ENCODE data around the gene TESMIN.

Gene TESMIN, protein sequence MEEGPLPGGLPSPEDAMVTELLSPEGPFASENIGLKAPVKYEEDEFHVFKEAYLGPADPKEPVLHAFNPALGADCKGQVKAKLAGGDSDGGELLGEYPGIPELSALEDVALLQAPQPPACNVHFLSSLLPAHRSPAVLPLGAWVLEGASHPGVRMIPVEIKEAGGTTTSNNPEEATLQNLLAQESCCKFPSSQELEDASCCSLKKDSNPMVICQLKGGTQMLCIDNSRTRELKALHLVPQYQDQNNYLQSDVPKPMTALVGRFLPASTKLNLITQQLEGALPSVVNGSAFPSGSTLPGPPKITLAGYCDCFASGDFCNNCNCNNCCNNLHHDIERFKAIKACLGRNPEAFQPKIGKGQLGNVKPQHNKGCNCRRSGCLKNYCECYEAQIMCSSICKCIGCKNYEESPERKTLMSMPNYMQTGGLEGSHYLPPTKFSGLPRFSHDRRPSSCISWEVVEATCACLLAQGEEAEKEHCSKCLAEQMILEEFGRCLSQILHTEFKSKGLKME

DNA sequence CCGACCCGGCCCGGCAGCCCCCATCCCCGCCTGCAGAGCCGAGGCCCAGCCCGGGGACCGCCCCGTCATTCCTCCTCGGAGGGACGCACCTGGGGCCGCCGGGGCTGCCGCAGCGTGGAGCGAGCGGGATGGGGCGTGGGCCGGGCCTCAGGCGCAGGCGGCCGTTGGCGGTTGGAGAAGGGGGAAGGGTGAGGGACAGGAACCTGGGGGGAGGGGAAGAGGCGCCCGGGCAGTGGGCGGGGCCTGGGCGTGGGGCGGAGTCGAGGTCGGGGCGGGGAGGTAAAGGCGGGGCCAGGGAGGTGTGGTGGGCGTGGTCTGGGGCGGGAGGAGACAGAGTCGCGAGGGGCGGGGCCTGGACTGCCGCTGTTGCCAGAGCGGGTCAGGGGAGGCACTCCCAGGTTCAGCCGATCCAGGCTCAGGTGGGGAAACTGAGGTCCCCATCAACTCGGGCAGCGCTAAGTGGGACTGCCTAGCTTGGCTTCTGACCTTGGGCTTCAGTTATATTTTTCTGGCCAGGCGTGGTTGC lies at the start of gene TESMIN:
TESMIN (minus strand) TSS at position 190 of the 526 bp plus-strand sequence. CDS start 860 bp downstream, outside the sequence.
- peak; percentile 100 for DNase-seq (ENCODE audit: low spot score)

DNA sequence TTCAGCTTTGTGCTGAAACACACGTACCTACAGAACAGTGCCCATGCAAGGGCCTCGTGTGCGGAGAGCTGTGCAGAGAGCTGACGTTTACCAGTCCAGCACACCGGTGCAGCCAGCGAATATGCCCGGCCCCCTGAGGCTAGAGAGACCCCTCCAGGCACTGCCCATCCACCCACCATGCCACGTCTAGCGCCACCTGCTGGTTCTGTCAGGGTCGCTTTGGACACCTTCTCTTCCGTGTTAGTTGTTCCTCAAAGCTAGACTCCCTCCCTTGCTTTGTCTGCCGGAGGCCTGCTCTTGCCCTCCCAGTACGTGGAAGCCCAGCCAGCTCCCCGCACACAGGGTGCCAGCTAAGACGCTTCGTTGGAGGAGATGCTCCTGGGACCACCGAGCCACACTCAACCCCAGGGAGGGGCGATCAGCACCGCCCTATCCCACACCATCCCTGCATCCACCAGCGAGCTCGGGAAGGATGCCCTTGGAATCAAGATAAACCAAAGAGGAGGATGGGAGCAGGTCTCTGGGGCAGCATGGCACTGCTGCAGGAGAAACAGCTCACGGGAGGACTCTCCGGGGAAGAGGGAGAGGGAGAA lies 47.0 kb upstream of the TESMIN start:
- DNase-seq (ENCODE audit: low spot score), result peak; percentile 88

DNA sequence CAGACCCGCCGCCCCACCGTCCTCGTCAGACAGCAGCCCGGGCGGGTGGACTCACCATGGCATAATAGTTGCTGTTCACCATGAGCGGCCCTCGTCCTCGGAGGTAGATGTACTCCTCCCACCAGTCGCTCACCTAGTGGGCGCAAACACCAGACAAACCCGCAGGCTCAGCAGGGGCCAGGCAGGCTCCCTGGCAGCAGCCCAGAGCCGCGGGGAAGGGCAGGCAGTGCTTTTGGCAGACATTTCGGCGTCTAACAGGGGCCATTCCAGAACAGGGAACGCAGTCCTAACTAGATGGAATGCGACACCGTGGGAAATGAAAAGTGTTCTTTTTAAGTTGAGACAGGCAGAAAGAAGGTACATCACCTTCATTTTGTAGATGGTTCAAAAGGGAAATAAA lies 45.5 kb upstream of the TESMIN start:
- no peak for DNase-seq (ENCODE audit: low spot score)

DNA sequence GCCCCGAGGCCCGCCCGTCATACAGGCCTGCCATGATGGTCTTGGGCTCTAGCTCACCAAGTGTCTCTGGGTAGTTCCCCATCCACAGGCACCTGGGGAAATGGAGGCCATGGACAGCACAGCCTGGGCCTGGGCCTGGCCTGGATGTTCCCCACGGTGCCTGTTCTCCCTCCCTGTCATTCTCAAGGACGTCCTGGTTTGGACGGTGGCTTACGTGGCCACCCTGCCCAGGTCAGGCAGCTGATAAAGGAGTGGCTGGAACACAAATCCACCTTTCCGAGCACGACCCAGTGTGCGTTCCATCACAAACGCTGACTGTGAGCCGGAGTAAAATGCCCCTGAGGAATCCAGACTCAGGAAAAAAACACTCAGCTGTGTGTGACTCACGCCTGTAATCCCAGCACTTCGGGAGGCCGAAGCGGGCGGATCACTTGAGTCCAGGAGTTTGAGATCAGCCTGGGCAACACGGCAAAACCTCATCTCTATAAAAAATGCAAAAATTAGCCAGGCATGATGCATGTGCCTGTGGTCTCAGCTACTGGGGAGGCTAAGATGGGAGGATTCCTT lies 41.2 kb upstream of the TESMIN start:
- DNase-seq (ENCODE audit: low spot score), result no peak

DNA sequence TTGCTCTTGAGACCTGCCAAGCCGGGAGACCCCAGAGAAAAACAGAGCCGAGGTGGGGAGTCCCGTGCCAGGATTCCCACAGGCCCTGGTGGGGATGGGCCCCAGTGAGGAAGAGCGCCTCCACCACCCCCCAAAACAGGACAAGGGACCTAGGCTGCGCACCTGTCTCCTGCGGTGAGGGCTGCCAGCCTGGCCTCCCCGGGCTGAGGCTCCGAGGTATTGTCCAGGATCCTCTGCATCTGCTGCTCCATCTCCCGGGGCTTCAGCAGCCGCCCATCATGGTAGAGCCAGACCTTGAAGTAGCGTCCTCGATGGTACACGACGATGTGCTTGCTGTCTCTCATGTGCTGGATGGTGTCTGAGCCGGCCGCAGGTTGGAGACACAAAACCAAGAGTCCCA lies 33.3 kb upstream of the TESMIN start:
- no peak for DNase-seq (ENCODE audit: low spot score)

DNA sequence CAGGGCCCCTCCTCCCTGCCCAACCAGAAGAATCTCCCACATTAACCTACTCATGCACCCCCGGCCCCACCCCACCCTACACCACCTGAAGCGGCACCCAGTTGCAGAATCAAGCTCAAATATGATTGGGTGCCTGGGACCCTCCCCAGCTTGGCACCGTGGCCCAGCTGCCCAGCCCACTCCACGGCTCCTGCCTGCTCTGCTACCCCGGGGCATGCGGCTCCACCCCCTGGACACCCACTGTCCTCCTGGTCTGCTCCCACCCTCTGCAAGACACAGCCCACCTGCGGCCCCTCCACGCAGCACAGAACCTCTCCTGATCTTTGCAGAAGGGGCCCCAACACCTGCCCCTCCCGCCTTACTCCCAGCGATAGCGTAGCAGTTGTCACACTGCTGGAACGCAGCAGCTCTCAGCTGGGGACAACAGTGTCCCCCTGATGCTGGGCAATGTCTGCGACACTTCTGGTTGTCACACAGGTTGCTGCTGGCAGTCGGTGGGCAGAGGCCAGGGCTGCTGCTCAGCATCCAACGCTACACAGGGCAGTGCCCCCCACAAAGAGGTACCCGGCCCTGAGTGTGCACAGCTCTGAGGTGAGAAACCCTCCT lies 32.0 kb upstream of the TESMIN start:
- no peak for DNase-seq (ENCODE audit: low spot score)

DNA sequence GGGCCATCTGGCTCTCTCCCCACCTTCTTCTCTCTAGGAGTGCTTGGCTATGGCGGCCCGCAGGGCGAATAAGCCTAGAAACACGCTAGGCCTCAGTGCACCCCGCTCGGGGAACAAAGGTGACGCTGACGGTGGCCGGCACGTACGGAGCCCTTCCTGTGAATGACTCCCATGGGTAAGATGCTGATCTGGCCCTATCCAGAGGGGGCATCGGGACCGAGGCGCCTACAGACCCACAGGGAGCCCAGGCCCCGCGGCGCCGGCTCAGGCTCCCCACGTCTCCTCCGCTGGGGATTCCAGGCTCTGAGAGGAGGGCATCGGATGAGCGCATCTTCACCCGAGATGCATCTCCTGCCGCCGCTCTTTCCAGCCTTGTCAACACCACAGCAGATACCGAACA lies 31.4 kb upstream of the TESMIN start:
- no peak for DNase-seq (ENCODE audit: low spot score)

DNA sequence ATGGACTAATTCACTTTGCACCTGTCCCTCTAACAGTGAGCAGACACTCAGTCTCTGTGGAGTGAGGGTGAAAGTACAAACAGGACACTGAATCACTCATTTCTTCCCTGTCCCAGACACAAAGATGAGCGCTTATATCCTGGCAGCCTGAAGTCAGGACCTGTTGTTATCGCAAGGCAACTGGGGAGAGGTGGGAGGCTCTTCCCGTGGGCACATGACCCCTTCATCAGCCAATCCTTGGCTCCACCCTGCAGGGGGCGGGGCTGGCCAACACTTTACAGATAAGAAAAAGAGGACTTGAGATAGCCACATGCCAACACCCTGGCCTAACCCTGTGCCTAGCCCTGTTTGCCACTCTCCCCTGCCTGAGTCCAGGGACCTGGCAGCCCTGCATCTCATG lies 29.5 kb upstream of the TESMIN start:
- peak; percentile 74 for DNase-seq (ENCODE audit: low spot score)

DNA sequence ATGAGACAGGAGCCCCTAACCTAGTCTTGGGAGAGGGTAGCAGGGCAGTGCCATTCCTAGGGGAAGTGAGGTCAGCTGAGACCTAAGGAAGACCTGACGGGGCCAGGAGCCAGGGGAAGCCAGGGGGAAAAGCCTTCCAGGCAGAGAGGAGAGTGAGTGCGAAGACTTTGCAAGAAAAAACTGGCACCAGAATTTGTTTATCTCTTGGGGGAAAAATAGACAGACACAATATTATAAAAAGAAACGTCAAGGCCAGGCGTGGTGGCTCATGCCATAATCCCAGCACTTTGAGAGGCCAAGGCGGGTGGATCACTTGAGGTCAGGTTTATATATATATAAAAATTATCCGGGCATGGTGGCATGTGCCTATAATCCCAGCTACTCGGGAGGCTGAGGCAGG lies 26.9 kb upstream of the TESMIN start:
- DNase-seq (ENCODE audit: low spot score), result no peak

DNA sequence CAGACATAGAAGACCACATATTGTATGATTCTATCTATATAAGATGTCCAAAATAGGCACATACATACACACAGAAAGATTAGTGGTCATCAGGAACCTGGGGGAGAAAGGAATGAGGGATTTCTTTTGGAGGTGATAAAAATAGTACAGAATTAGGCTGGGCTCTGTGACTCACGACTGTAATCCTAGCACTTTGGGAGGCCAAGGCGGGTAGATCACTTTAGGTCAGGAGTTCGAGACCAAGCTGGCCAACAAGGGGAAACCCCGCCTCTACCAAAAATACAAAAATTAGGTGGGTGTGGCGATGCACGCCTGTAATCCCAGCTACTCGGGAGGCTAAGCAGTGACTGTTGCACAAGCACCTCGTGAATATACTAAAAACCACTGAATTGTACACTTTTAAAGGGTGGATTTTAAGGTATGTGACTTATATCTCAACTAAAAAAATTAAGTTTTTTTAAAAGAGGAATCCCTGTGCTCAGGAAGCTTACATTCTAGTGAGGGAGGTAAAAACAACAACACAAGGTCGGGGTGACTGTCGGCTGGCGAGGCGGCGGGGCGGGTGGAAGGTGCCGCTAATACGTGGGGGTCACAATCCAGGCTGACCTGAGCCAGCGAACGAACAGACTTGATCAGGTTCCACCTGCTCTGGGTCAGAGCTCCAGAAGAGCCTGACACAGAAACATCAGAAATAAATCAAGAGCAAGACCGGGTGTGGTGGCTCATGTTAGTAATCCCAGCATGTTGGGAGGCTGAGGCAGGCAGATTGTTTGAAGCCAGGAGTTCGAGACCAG lies 25.3 kb upstream of the TESMIN start:
- no peak for DNase-seq (ENCODE audit: low spot score)

DNA sequence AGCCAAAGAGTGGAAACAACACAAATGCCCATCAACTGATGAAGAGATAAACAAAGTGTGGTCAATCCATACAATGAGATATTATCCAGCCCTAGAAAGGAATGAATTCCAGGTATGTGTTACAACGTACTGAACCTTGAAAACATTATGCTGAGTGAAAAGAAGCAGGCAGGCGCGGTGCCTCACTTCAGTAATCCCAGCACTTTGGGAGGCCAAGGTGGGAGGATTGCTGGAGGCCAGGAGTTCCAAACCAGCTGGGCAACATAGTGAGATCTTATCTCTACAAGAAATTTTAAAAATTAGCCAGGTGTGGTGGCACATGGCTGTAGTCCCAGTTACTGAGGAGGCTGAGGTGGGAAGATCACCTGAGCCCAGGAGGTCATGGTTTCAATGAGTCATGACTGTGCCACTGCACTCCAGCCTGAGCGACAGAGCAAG lies 24.6 kb upstream of the TESMIN start:
- no peak for DNase-seq (ENCODE audit: low spot score)

DNA sequence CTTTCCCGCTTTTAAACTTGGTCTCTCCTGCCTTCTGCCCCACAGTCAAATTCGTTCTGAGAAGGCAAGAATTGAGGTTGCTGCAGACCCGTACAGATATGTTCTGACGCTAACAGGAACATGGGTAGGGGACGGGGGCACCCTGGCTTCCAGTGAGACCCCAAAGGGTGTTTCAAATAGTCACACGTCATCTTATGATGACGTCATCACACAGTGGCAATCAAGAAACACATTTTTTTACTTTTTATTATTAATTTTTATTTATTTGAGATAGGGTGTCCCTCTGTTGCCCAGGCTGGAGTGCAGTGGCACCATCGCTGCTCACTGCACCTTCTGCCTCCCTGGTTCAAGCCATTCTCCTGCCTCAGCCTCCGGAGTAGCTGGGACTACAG lies 22.9 kb upstream of the TESMIN start:
- DNase-seq (ENCODE audit: low spot score), result no peak

DNA sequence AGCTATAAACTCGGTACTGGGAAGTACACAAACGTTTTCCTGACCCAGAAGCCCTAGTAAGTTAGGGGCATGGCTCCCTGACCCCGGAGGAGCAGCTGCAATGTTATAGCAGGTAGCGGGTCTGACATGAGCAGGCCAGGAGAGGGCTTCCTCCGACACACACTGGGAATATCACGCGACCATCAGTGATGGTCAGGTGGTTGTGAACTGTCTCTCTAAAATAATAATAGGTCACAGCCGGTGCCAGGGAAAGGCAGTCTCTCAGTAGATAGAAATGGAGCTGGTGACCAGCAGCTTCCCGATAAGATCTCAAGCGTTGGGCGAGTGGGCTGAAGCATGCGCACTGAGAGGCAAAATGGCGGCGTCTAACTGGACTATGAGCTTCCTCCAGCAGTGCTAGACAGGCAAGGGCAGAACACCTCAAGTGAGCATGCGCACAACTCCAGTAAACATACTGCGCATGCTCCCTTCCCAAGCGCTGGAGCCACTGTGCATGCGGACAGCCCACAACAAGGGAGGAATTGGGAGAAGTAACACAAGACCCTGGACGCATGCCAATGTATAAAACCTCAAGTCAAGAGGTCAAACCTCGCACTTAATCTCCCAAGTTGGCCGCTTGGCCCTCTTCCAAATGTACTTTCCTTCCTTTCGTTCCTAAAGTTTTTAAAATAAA lies 22.3 kb upstream of the TESMIN start:
- DNase-seq (ENCODE audit: low spot score), result no peak

DNA sequence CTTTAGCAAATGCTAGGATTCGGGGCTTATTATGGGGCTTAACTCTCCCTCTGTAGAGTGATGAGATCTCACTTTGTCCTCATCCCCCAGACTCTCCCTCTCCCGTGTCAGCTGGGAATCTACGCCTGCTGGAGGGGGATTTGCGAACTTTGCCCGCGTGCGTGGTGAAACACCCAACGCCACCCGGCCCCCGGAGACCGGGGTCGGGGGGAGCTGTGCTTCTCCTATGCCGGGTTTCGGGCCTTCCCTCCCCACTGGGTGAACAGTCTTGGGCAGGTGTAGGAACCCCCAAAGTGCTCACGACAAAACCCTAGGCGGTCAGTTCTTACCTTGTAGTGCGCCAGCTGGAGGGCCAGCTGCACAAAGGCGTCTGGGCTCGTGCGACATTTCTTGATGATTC lies 21.6 kb upstream of the TESMIN start:
- DNase-seq (ENCODE audit: low spot score), result no peak

DNA sequence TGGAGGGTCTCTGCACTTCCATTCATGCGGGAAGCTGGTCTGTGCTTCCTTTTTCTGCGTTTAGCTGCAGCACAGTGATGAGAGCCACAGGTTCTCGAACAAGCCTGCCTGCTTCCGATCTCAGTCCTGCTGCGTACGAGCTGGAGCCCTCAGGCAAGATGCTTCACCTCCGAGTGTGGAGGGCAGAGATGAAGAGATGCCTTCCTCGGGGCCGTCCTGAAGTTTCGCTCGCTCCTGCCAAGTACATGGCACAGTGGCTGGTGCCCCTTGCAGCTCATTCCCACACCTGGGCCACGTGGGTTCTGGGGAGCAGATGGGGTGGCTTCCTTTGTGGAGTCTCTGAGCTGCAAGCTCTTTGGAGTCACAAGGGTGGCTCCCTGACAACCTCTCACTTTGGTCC lies 19.5 kb upstream of the TESMIN start:
- no peak for DNase-seq (ENCODE audit: low spot score)

DNA sequence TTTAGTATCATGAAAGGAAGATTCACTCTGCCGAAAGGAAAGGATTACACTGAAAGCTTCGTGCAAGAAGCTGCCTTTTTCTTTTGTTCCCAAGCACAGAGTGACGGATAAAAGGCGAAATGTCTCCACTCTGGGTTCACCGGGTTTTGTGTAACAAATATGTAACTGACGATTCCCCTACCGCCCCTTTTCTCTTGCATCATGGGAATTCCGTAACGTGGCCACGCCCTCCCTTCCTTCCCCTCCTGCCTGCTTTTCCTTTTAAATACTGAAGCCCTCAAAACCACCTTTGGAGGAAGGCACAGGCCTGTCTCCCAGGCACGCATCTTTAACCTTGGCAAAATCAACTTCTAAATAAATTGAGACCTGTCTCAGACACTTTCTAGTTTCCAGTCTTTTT lies 16.4 kb upstream of the TESMIN start:
- no peak for DNase-seq (ENCODE audit: low spot score)

DNA sequence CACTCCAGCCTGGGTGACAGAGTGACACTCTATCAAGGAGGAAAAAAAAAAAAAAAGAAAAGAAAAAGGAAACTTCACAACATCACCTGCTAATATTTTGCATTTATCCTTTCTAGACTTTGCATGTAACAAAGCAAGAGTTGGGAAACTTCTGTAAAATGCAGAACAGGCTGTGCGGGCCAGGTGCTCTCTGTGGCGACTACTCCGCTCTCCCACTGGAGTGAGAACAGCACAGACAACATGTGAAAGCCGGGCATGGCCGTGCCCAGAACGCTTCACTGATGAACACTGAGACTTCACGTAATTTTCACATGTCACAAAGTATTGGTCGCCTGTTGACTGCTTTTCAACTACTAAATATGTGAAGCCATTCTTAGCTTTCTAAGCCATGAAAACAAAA lies 15.5 kb upstream of the TESMIN start:
- DNase-seq (ENCODE audit: low spot score), result no peak

DNA sequence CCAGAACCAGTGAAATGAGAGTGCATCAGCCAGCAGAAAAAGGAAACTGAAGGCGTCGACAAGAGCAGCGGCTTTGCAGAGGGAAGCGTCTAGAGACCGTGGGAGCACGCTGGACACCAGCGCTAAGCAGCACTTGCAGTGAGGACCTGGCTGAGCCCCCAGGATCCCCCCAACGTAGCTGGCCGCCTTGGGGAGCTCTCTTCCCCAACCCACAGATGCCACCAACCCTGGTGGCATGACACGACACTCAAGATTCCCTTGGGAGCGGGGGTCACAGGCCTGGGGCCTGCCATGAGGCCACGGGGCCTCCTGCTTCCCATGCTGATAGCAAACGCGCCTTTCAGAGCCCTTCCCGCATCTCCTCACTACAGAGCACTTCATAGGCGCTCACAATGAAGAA lies 13.4 kb upstream of the TESMIN start:
- no peak for DNase-seq (ENCODE audit: low spot score)

DNA sequence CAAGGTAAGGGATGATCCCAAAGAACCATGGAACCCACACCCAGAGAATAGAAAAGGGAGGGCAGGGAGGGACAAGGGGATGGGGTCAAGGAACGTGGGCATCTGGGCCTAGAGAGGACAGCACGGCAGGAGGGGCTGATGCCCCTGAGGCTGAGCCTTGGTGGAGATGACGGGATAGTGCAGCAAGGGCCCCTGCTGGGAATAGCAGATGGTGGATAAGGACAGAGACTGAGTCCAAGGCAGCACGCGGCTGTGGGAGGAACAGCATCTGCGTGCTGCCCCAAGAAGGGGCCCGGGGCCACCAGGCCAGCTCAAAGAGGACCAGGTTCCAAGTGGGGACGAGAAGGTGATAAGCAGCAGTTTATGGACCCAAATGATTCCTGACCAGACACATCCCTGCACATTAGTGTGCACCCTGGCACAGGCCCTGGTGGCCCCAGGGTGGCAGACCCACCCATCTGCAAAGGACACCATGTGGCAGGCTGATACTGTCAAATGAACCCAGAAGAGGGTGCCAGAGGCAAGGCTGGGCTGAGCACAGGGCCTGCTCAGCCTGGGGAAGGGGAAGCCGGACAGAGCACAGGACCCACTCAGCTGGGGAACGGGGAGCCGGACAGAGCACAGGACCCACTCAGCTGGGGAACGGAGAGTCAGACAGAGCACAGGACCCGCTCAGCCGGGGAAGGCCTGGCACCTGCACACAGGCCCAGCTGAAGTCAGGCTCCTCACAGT lies 12.8 kb upstream of the TESMIN start:
- DNase-seq (ENCODE audit: low spot score), result no peak

DNA sequence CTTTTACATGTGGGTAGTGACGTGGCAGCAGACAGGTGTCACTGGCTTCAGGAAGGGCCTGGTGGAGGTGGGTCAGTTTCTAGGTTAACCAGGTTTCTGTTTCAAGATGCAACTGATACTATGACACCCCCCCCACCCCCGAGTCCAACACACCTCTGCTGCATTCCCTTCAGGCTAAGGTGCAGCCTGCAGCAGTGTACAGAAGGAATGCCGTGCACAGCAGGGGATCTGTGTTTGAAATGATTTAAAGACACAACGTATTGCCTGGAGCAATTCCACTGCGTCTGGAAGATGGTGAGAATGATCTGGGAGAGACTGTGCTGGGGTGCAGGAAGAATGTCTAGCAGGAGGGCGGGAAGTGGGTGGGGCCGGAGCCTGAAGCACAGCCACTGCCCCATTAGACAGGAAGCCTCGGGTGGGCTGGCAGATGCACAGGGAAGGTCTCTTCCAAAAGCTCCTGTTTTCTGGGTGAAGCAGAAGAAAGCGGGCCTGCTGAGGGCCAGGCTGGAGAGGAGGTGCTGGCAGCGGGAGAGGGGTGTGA lies 11.9 kb upstream of the TESMIN start:
- DNase-seq (ENCODE audit: low spot score), result no peak

All from HuH-7 (cell line).